Activated CD4-positive, alpha-beta T cell treated with anti-CD3 and anti-CD28 coated beads, Interleukin-10, Interleukin-2, amounts not matched to agents 100 ng/mL and 50 ng/mL, durations not matched to agents 16 hours and 8 hours (primary cell): ENCODE results near the gene GKN2.
"Not testable (repeated sequence)": the region's sequence is repeated elsewhere in the genome, so short reads cannot be mapped to it uniquely, and the experiment has no call there.

Experiments used
- DNase-seq: peaks from one replicate; pipeline ENCODE4 v3.0.0-alpha.2; 2020

GKN2 gene

DNA sequence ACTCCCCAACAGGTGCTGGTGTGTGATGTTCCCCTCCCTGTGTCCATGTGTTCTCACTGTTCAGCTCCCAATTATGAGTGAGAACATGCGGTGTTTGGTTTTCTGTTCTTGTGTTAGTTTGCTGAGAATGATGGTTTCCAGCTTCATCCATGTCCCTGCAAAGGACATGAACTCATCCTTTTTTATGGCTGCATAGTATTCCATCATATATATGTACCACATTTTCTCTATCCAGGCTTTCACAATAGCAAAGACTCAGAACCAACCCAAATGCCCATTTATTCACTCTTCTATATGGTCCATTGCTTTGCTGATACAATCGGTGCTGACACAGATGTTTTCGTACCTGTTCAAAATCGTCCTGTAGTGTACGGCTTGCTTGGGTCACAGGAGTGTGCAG lies 2.7 kb upstream of the GKN2 start:
- DNase-seq, result not testable (repeated sequence)

DNA sequence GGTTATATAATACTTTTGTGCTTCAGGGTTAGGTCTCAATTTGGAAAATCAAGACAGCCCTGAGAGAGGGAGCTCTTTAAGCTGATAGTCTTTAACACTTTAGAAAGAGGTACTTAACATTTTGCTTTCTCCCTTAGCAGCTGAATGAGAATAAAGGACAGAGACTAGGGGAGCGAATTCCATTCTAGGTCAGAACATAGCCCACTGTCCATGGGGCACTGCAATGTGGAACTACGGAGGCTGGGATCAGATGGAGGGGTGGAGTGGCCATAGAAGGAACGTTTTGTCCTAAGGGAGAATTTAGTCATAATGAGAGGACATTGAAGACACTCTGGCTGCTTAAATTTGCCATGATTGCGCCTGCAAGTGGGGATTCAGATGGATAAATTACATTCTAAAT lies 794 bp downstream of the GKN2 start:
- DNase-seq, result no peak

- no peak for DNase-seq
Observed at GRCh38 chr2:68948710-68949109, 4.0 kb downstream of the GKN2 start.

GRCh38 chr2:68946117-68946516 lies 6.6 kb downstream of the GKN2 start:
- no peak for DNase-seq

GRCh38 chr2:68943581-68944568 lies 8.8 kb downstream of the GKN2 start:
- DNase-seq, result peak; percentile 63

DNA sequence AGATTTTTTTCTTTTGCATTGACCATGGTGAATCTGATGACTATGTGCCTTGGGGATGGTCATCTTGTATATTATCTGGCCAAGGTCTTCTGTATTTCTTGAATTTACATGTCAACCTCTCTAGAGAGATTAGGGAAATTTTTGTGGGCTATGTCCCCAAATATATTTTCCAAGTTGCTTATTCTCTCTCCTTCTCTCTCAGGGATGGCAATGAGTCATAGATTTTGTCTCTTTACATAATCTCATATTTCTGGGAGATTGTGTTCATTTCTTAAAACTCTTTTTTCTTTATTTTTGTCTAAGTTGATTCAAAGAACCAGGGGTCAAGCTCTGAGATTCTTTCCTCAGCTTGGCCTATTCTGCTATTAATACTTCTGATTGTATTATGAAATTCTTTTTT lies 9.9 kb downstream of the GKN2 start:
- no peak for DNase-seq

- DNase-seq, result peak; percentile 42
Observed at GRCh38 chr2:68940369-68940768, 12.3 kb downstream of the GKN2 start.

DNA sequence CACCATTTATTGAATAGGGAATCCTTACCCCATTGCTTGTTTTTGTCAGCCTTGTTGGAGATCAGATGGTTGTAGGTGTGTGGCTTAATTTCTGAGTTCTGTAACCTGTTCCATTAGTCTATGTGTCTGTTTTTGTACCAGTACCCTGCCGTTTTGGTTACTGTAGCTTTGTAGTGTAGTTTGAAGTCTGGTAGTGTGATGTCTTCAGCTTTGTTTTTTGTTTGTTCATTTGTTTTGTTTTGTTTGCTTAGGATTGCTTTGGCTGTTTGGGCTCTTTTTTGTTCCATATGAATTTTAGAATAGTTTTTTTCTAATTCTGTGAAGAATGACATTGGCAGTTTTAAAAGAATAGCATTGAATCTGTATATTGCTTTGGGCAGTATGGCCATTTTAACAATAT lies 12.7 kb downstream of the GKN2 start:
- DNase-seq, result no peak

DNA sequence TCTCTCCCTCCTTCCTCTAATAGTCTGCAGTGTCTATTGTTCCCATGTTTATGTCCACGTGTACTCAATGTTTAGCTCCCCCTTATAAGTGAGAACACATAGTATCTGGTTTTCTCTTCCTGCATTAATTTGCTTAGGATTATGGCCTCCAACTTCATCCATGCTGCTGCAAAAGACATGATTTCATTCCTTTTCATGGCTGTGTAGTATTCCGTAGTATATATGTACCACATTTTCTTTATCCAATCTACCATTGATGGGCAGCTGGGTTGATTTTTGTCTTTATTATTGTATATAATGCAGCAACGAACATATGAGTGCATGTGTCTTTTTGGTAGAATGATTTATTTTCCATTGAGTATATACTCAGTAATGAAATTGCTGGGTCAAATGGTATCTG lies 13.8 kb downstream of the GKN2 start:
- DNase-seq, result no peak

DNA sequence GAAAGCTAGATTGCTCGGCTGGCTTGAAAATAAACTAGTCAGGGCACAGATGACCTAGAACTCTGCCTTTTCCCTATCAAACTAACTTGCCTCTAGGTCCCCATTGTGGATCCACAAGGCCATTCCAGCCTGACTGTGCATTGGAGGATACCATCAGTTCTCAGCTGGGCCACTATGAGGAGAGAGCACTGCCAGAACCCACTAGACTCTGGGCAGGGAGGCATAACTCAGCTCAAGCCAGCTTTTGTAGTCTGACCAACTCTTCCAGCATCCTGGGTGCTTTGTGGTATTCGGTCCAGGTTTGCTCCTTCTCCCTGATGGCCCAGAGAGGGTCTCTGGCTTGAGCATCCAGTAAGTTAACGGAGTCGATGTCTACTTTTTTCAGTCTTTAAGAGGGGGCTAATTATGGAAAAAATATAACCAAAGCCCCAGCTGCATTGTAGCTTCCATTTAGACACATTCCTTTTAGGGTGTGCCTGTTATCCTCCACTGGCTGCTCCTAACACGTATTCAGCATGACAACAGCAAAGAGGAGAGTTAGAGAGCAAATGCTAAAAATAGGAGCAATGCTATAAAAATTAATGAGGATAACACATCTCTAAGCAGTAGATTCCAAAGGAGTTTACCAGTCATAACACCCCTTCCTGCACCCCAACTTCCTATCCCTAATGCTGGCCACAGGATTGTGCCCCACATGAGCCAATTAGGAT lies 15.2 kb downstream of the GKN2 start:
- no peak for DNase-seq

- DNase-seq, result no peak
Observed at GRCh38 chr2:68936889-68937288, 15.8 kb downstream of the GKN2 start.

GRCh38 chr2:68936427-68936826 lies 16.3 kb downstream of the GKN2 start:
- no peak for DNase-seq

DNA sequence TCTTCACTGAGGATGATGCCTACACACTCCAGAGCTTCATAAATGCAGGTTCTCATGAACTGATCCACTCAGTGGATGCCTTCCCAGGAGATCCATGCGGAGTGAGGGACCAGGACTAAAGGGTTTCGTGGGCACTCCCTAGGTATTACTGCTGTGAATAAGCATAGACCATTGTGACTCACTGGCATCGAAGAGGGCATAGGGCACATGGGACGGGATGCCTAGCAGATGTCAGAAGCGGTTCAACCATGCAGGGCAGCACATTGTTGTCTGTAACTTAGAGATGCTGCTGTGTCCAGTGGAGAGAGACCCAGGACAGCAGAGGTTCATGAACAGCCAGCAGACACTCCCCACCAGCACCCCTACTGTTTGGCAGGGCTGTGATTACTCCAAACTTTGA lies 17.2 kb downstream of the GKN2 start:
- DNase-seq, result no peak

GRCh38 chr2:68934021-68934420 lies 18.7 kb downstream of the GKN2 start:
- no peak for DNase-seq

- no peak for DNase-seq
Observed at GRCh38 chr2:68932402-68932801, 20.3 kb downstream of the GKN2 start.

DNA sequence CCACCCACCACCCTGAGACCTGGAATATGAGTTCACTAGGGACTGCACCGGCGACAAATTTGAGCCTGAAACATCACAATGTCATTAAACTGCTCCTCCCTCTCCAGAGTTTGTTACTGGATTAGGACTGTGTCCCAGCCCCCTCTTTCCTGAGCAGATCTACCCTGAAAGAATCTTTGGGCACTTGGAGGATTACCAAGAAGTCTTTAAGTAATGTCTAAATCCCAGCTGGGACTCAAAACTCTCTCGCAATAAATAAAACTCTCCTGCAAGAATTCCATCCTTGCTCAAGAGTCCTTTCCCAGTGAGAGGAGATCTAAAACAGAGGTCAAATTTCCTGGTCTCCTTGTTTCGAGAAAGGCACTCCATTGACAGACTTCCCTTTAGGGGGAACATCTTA lies 20.9 kb downstream of the GKN2 start:
- no peak for DNase-seq

GRCh38 chr2:68931149-68931711 lies 21.5 kb downstream of the GKN2 start:
- DNase-seq, result no peak

DNA sequence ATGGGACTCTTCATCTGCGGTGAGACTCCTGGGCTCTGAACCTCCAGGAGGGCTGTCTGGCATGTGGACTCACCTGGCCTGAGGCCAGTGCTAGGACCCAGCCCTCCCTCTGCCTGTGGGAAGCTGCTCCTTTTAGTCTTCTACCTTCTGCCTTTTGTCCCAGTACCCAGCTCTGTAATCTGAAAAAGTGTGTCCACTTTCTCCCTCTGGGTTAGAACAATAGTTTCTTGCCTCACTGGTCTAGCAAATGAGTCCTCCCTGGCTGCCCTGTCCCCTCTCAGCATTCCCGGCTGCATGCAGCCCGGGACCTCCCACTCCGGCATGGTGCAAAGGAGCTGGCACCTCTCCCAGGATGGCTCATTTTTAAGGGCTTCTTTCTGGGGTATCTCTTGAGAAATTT lies 25.9 kb downstream of the GKN2 start:
- DNase-seq, result no peak

GRCh38 chr2:68925295-68925896 lies 27.3 kb downstream of the GKN2 start:
- peak; percentile 69 for DNase-seq

DNA sequence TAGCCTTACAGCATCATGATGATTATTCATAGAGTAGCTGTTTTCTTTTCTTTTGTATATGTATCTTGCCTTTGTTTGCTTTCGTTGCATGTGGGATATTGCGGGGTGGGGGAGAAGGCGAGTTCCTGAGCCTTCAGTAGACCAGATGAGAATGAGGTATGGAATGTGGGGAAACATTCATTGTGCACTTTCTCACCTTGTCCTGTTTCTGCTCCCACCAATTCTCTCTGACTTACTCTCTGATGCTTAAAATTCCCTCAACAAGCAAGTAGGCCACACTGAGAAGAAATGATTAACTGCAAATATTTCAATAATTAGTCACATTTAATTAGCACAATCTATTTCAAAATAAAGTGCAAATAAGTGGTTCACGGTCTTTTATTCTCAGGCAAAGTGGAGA lies 31.0 kb downstream of the GKN2 start:
- no peak for DNase-seq

GRCh38 chr2:68920481-68921170 lies 32.1 kb downstream of the GKN2 start:
- DNase-seq, result no peak

GRCh38 chr2:68918497-68918896 lies 34.2 kb downstream of the GKN2 start:
- no peak for DNase-seq
